ENCODE measurements around the gene SCG2. TPM values are rescaled to one million over a fixed set of nuclear protein-coding genes. Genes with fewer than 3 reads are reported as not detected.

The SCG2 gene
- total RNA-seq, 1 donor from 2014 or later, result 154 TPM

DNA sequence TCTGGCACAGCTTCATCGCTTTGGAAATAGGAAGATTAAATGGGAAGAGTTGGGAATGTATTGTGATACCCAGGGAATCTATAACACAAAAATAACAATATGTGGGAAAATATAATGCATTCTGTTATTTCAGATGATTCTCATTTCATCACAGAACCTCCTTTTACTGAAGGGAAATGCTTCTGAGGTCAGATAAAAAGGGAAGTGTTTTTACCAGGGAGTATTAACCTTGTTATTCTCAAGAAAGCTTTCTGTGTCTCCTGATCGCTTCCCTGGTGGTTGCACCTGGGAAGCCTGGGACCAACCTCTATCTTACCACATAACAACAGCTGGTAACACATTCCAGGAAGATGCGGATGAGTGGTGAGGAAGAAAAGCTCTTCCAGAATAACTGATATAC lies 47.2 kb downstream of the SCG2 start:
- no peak overlapping the region for H3K27ac Mint-ChIP-seq
- H3K27me3 Mint-ChIP-seq, result peaks cover 3% of the 10 kb centered on the region
- H3K4me3 Mint-ChIP-seq (ENCODE audit: low read depth), result no peak overlapping the region
- H3K36me3 Mint-ChIP-seq (ENCODE audit: insufficient read depth), result no peaks in the 10 kb centered on the region
- peaks cover 6% of the 10 kb centered on the region for H3K4me1 Mint-ChIP-seq (ENCODE audit: low read depth)
- no peak for DNase-seq (ENCODE audit: low spot score, unreplicated experiment)
- TF ChIP-seq, protein P1, sequence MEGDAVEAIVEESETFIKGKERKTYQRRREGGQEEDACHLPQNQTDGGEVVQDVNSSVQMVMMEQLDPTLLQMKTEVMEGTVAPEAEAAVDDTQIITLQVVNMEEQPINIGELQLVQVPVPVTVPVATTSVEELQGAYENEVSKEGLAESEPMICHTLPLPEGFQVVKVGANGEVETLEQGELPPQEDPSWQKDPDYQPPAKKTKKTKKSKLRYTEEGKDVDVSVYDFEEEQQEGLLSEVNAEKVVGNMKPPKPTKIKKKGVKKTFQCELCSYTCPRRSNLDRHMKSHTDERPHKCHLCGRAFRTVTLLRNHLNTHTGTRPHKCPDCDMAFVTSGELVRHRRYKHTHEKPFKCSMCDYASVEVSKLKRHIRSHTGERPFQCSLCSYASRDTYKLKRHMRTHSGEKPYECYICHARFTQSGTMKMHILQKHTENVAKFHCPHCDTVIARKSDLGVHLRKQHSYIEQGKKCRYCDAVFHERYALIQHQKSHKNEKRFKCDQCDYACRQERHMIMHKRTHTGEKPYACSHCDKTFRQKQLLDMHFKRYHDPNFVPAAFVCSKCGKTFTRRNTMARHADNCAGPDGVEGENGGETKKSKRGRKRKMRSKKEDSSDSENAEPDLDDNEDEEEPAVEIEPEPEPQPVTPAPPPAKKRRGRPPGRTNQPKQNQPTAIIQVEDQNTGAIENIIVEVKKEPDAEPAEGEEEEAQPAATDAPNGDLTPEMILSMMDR (IDR thresholded peaks at IDR 0.05; ENCODE audit: unreplicated experiment), result no peak
- no peaks in the 10 kb centered on the region for H3K9me3 Mint-ChIP-seq (ENCODE audit: low read depth)

DNA sequence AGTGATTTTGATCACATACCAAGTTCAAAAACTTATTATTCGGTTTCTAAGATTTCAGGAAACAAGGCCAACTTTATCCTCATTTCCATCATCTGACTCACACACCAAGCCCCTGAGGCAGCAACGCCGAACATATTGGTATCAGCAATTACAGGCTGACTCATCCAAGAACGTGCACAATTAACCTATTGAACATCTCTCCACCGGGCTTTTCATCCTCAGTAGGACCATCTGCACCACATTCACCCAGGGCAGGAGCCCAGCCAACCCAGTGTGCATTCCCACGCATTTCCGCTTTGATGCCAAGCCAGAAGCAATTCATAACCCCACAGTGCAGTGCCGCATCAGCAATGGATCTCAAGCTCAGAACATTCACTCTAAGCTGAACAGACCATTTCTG lies 52.9 kb downstream of the SCG2 start:
- peaks cover 11% of the 10 kb centered on the region for H3K4me1 Mint-ChIP-seq (ENCODE audit: low read depth)
- H3K9me3 Mint-ChIP-seq (ENCODE audit: low read depth), result no peaks in the 10 kb centered on the region
- TF ChIP-seq, protein P1 (IDR thresholded peaks at IDR 0.05; ENCODE audit: unreplicated experiment), result no peak
- DNase-seq (ENCODE audit: low spot score, unreplicated experiment), result no peak
- H3K36me3 Mint-ChIP-seq (ENCODE audit: insufficient read depth), result no peaks in the 10 kb centered on the region
- H3K27ac Mint-ChIP-seq, result peak overlapping the region; percentile 15
- H3K27me3 Mint-ChIP-seq, result no peaks in the 10 kb centered on the region
- H3K4me3 Mint-ChIP-seq (ENCODE audit: low read depth), result no peak overlapping the region

DNA sequence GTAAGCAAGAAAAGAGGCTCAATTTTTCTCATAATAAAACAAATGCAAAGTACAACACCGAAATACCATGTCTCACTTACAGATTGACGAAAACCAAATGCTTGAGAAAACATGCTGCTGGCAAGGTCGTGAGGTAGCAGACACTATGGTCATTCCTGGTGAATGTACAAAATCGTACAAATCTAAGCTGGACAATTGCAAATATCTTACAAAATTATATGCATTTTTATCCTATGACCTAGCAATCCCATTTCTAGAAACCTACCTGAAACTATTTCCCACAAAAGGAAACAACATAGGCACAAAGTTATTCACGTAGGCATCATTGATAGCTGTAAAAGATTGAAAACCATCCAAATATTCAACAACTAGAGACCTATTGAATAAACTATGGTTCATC lies 54.0 kb downstream of the SCG2 start:
- no peaks in the 10 kb centered on the region for H3K27me3 Mint-ChIP-seq
- H3K4me1 Mint-ChIP-seq (ENCODE audit: low read depth), result peaks cover 6% of the 10 kb centered on the region
- H3K4me3 Mint-ChIP-seq (ENCODE audit: low read depth), result no peak overlapping the region
- H3K27ac Mint-ChIP-seq, result no peak overlapping the region
- TF ChIP-seq, protein P1 (IDR thresholded peaks at IDR 0.05; ENCODE audit: unreplicated experiment), result no peak
- DNase-seq (ENCODE audit: low spot score, unreplicated experiment), result no peak
- no peaks in the 10 kb centered on the region for H3K36me3 Mint-ChIP-seq (ENCODE audit: insufficient read depth)
- H3K9me3 Mint-ChIP-seq (ENCODE audit: low read depth), result no peaks in the 10 kb centered on the region

Other genes starting within 250 kb of the SCG2 start
- gene AP1S3, start 235.2 kb upstream of the SCG2 start, total RNA-seq, result 11.5 and 12.7 TPM in 2 replicates

Measured in progenitor cell of endocrine pancreas (in vitro differentiated cells).